GM18868 (cell line): ENCODE measurements around the gene NCDN.

ENCODE experiments used
- ATAC-seq: cut with Tn5 transposase; IDR thresholded peaks from one replicate; pipeline ENCODE4 v1.9.1; 2021; ENCODE audit warnings: mild to moderate bottlenecking, moderate library complexity; ENCODE audit not compliant: unreplicated experiment

Gene NCDN

DNA sequence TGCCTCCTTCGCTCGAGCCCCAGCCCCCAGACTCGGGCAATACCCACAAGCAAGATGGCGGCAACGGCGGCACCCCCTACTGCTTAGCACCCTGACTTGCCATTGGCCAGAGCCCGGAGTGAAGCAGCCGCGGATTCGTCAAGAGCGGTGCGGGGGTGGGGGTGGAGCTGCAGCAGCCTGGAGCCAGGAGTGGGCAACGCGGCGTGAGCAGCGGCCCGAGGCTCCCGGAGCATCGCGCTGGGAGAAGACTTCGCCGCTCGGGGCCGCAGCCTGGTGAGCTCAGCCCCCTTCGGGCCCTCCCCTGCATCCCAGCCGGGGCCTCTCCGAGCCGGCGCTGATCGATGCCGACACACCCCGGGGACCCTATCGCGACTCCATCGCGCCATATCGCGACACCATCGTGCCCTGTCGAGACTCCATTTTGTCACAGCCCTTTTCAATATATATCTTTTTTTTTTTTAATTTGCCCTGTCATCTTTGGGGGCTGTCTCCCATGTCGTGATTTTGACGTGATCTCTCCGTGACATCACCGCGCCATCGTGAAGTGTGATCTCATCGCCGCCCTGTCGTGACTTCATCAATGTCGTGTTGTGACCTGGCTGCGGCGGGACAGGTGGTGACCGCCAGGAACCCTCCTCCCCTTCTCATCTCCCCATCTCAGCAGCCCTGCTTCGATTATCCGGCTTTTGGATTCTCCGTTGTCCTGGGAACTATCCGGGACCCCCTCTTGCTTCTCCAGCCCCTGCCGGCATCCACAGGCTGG lies at the start of gene NCDN:
Gene NCDN, plus strand, starts transcription at position 189 of the 763 bp plus-strand sequence. Its CDS starts 392 bp downstream, at position 581.
- ATAC-seq: peak; percentile 88

DNA sequence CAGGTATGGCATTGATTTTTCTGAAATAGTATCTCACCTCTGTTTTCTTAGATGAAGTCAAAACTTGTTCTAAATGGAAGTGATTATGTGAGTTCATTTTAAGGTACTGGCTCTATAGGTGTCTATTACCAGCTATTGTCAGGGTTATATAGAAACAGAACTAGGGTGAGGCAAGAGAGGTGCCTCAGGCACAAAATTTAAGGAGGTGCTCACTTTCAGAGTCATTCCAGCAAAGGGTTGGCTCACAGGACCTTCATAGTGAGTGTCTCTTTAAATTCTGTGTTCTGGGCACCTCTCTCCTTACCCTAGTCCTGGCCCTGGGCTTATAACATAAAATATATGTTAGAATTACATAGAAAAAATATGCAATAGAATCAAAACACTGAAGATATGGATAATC lies 49.7 kb upstream of the NCDN start:
- no peak for ATAC-seq

DNA sequence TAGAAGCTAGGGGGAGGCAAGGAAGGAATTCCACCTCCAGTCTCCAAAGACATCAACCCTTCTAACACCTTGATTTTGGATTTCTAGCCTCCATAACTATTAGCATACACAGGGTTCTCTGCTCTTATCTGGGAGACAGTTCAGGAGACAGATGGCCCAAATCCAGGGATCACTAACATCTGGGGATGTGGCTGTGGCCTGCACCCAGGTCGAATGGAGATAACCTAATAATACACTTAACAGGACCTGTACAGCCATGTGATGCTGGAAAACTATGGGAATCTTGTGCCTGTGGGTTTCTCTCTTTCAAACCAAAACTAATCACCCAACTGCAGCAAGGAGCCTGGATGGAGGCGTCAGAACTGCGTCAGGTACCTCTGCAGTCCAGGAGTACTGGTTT lies 48.0 kb upstream of the NCDN start:
- no peak for ATAC-seq

GRCh38 chr1:35511305-35511704 lies 46.3 kb upstream of the NCDN start:
- no peak for ATAC-seq

DNA sequence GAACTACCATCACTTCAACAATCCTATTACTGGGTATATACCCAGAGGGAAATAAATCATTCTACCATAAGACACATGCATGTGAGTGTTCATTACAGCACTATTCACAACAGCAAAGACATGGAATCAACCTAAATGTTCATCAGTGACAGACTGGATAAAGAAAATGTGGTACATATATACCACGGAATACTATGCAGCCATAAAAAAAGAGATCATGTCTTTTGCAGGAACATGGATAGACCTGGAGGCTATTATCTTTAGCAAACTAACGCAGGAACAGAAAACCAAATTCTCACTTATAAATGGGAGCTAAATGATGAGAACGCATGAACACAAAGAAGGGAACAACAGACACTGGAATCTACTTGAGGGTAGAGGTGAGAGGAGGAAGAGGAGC lies 39.4 kb upstream of the NCDN start:
- ATAC-seq: no peak

DNA sequence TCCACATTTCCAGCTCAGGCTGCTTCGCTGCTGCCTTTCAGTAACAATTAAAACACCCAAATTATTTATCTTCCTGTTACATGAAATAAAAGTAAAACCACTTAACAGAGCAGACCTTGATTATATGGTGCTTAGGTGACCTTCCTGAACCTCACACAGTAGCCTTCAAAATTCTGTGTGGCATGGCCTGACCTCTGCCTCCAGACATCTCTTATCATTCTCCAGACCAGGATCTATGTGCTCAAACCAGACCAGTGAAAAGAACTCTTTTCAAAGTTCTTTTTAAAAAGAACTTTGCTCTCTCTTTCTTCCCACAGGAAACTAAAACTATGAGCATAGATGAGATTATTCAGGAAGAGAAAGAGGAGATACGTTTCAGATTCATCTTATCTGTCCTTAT lies 38.2 kb upstream of the NCDN start:
- no peak for ATAC-seq

DNA sequence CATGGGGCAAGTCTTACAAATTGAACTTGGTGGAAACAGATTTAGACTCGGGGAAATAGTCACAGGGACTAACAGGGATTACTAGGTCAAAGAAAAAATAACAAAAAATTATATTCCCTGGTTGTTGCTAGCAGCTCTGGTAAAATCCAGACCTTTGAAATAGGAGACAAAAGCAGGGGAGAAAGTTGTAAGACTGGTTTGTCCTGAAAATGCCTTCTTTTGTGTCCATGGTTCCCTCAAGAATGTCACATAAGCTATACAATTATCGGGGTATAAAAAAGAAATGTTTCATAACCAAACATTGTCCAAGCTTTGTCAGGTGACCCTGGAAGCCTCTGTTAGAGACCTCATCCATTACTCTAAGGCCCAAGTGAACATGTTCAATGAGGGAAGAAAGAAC lies 33.5 kb upstream of the NCDN start:
- no peak for ATAC-seq

- ATAC-seq: no peak
Measured at GRCh38 chr1:35530168-35530567, 27.4 kb upstream of the NCDN start.

- no peak for ATAC-seq
Measured at GRCh38 chr1:35530946-35531345, 26.7 kb upstream of the NCDN start.

GRCh38 chr1:35531368-35531767 lies 26.2 kb upstream of the NCDN start:
- ATAC-seq: no peak

DNA sequence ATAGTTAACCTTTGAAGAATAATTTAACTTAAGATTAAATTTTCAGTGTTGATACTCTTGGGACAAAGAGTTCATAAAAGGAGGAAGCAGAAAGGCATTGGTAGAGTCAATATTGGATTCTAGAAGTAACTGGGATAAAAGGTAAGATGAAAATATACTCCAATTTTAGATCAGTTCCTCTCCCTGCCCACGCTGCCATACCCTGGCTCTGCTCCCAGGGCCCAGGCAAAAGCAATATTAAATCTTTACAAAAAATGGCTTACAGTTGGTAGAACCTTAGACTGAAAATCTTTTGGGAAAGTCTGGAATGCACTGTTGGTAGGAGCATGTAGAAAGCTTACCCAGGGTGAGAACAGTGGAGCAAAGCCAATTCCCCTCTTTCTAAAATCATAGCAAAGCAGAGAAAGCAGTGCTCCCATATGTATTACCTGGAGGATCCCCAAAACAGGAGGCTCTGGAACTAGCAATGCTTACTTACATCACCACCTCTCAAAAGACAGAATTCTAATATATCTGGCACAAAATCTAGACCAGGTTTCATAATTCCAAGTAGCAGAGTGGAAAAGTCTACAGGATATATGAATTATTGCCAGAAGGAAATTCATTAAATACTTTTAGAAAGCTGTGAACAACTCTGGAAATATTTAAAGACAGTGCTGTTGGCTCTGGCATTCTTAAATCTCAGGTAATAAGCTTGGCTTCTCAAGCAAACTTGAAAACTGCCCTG lies 24.9 kb upstream of the NCDN start:
- ATAC-seq: no peak

GRCh38 chr1:35533586-35533985 lies 24.0 kb upstream of the NCDN start:
- ATAC-seq: no peak

DNA sequence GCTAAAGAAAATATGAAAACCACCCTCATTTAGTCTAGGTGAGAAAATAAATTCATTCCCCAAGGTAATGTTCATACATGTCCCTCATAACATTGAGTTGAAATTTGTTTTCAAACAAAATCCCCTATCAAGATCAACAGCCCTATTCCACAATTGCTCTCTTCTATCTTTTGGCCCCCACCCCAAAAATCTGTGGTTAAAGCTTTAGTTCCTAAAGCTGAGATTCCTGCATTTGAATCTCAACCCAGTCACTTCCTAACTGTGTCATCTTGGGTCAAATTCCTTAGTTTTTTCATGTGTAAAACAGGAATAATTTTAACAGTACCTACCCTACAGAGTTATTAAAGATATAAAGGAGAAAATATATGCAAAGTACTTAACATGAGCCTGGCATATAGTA lies 22.4 kb upstream of the NCDN start:
- ATAC-seq: no peak

DNA sequence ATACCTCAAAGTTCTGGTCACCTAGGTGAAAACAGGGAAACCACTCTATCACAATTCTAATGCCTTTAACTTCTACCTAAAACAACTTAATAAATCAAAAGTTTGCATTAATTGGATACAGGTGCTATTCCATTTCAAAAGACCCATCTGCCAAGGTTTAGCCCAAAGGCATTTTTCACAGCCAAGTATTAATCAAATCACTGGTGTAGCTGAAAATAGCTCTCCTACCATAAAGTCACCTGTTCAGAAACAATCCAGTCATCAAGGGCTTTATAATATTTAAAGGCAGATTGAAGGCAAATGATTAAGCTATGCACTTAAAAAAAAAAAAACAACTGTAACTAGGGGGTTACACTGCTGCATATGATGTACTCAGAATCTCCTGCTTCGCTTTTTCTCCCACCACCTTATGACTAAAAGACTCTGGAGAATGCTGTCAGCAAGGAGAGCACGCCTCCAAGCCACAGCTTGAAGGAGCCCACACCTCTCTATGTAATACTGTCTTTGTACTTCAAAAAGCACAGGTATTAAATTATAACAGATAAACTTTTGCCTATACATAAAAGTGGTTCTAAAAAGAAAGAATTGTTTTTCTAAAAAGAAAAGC lies 20.9 kb upstream of the NCDN start:
- no peak for ATAC-seq

DNA sequence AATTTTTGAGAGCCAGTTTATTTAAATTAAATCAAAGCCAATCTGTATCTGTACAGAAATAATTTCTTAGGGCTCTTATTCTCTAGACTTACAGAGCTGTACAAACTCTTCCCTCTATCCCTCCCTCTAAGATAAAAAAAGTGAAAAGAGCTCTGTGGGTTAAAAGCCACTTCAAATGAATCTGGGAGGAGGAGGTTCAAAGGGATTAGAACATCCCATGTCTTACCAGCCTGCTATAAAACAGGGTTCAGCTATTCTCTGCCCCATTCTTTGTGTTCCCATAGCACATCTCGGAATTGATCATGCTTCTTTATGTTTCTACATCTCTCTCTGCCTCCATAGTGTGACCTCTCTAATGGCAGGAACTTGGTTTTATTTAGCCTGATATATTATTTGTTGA lies 19.8 kb upstream of the NCDN start:
- ATAC-seq: no peak

DNA sequence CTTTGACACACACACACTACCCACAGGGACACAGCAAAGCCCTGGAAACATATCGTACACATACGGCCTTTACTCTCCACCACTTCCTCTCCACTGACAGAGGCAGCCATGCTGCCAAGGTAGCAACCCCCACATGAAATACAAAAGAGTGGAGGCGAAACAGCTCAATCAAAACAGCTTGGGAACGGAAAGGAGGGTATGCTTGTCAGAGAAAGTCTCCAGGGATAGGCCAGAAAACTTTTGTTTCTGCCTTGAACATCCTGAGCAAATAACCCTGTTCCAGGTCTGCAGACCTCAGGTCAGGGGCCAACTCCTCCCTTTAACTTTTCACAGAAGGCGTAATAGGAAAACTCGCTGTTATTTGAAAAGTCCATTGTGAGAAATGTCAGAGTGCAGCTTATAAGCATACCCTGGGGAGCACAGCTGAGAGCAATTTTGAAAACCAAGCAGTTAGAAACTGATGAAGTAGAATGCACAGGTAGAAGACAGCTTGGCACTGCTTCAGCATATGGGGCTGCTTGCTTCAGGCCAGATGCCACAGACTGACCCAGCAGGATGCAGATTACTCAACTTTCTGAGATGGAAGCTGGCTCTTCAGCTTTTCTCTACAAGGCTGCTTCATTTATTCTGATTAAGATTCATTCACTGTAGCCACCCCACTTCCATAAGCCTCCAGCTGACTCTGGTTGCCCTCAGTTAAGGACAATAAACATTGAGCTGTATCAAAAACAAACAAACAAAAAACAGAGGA lies 18.4 kb upstream of the NCDN start:
- ATAC-seq: peak; percentile 42

DNA sequence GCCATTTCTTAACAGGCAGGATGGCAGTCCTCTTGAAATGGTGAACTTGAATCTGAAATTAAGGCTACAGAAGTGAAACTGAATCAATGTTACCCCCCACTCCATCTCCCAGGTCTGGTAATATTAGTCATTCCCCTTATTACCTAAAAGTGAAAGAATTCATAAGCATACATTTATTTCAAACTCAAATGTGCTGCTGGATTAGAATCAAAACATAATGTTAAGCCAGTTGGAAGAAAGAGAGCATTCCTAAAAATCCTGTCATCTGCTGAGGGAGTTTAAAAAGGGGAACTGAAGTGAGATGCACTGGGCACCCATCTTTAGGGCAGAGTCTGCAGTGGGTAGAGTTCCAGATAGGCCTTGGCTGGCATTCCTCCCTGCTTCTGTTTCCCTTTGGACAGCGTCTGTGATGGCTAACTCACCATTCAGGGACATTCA lies 17.8 kb upstream of the NCDN start:
- ATAC-seq: peak; percentile 40

DNA sequence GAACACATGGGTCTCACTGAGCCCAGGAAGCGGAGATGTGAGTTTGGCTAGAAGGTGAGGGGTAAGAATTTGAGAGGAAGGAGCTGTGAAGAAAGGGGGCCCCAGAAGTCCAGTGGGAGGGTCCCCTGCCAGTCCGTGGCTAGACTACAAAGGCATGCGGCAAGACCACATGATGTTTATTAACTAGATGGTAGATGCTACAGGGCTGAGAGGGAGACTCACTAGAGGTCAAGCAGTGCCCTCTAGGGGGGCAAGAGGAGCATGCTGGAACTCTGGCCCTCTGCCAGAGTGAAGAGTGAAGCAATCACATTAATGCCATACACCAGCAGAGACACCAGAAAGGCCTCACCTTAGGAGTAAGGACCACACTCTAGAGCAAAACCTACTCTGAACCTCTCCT lies 12.6 kb upstream of the NCDN start:
- no peak for ATAC-seq

DNA sequence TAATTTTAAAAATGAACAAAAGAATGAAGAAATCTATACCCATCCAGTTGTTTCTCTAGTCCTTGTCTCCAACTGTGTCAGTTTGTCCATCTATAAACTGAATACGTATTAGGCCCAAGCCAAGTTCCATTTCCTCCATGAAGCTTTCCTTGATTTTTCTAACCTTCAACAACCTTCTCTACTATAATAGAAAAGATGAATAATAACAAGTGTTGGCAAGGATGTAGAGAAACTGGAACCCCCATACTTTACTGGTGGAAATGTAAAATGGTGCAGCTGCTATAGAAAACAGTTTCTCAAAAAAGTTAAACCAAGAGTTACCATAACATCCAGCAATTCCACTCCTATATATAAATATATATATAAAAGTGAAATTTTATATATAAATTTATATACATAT lies 11.0 kb upstream of the NCDN start:
- no peak for ATAC-seq

DNA sequence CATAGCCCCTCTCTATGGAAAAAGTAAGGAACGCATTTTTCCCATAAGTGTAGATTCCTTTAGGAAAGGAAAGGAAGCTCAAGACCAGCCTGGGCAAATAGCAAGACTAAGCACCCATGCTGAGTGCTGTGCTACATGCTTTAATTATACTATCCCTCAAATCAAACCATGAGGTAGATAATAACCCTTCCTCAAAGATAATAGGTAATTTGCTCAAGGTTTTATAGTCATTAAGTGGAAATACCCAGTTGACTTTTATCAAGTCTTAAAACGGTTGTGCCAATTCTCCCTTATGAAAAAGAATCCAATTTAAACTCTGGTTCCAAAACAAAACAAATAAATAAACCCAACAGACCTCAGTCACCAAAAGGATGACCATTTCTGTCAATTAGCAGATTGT lies 3.7 kb upstream of the NCDN start:
- ATAC-seq: no peak
